GM19438 (cell line): ENCODE data around the gene MAPK8IP1.

Experiments used
- ATAC-seq: cut with Tn5 transposase; IDR thresholded peaks from one replicate; pipeline ENCODE4 v1.9.1; 2021; ENCODE audit warnings: low read depth; ENCODE audit not compliant: unreplicated experiment

Gene MAPK8IP1

DNA sequence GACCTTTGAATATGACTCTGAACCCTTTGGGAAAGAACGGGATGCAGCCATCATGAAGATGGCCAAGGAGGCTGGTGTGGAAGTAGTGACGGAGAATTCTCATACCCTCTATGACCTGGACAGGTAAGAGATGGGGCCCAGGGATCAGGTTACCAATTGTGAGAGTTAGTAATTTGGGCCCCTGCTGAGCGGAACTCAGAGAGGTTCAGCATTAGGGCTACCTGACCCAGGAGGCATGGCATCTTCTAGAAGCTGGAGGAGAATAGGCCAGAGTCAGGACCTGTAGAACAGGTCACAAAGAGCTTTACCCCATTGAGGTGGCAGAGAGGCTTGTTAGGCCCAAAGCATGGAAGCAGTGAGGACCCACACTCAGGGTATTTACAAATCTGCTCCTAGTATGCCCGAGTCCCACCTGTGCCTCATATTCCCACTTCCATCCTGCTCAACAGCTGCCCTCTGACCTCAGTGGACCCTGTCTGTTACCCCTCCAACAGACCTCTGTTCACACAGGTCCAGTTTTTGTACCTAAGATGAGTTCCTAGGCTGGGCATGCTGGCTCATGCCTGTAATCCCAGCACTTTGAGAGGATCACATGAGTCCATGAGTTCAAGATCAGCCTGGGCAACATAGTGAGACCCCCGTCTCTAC, 26.6 kb upstream of the MAPK8IP1 start:
- no peak for ATAC-seq

DNA sequence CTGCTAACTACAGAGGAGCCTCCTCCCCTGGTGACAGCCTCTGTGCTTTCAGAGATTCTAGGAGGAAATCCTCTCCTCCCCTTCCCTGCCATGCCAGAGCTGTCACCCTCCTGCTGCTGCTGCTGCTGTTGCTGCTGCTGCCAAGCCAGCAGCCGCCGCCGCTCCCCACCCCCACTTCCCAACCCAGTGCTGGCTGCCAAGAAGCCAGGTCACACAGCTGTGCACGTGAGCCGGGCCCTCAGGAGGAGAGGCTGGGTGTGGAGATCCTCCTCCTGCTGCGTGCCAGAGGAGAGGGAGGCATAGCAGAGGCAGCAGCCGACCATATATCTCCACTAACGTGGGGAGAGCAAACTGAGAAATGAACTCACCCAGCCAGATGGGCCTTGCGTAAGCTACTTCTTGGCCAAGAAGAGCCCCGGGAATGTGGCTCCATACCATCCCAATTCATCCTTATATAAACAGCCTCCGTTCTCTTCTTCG, 25.8 kb upstream of the MAPK8IP1 start:
- ATAC-seq: no peak

DNA sequence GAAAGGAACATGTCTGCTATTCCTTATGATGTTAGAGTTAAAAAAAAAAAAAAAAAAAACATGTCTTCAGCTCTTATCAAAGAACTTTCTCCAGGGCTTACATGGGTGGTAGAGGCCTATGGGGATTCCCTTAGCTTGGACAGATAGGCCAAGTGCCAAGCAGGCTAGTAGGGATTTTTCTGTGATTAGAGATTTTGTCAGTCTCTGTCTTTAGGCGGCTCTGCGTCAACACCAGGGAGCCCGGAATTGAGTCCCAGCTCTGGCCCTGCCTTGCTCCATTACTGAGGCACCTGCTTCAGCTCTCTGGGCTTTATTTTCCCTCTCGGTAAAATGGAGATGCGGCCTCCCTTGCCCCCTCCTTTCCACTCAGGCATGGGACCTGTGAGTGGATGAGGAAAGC, 25.1 kb upstream of the MAPK8IP1 start:
- no peak for ATAC-seq

DNA sequence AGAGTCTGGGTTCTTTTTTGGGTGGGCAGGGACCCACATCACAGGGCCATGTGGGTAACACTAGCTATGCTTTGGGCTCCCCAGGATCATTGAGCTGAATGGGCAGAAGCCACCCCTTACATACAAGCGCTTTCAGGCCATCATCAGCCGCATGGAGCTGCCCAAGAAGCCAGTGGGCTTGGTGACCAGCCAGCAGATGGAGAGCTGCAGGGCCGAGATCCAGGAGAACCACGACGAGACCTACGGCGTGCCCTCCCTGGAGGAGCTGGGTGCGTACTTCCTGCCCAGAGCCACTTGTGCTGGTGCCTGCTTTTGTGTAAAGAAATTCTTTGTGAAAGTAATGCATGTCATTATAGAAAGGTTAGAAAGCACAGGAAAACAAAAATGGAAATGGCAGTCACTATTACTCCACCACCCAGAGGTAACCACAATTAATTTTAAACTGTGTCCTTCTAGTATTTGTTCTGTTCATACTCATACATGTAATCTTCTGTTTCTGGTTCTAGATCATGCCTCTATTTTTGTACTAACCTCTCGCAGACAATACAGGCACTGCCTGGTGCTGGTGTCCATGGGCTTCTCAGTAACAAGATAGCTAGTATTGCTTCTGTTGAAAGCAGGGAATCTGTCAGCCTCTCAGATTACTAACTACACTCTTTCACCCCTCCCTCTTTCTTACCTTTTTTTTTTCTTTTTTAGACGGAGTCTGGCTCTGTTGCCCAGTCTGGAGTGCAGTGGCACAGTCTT, 24.5 kb upstream of the MAPK8IP1 start:
- ATAC-seq: no peak

DNA sequence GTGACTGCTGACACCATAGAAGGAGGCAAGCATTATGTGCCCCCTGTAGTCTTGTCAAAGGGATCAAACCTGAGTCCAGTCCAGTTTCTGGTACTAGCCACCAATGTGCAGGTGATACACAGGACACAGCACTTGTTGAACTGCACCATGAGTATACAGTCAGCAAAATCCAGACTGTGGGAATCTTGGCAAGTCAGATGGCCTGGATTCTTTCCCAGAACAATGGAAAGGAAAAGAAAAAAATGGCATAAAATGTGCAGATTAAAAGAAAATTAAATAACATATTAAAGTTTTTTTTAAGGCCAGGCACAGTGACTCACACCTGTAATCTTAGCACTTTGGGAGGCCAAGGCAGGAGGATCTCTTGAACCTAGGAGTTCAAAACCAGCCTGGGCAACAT, 21.4 kb upstream of the MAPK8IP1 start:
- no peak for ATAC-seq

DNA sequence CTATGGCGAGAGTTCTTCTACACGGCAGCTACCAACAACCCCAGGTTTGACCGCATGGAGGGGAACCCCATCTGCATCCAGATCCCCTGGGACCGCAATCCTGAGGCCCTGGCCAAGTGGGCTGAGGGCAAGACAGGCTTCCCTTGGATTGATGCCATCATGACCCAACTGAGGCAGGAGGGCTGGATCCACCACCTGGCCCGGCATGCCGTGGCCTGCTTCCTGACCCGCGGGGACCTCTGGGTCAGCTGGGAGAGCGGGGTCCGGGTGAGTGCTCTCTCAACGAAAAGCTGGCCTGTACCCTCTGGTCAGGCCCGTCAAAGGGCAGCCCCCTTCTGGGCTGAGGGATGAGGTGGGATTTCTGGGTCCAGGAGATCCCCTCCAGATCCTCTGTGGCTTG, 15.9 kb upstream of the MAPK8IP1 start:
- no peak for ATAC-seq

DNA sequence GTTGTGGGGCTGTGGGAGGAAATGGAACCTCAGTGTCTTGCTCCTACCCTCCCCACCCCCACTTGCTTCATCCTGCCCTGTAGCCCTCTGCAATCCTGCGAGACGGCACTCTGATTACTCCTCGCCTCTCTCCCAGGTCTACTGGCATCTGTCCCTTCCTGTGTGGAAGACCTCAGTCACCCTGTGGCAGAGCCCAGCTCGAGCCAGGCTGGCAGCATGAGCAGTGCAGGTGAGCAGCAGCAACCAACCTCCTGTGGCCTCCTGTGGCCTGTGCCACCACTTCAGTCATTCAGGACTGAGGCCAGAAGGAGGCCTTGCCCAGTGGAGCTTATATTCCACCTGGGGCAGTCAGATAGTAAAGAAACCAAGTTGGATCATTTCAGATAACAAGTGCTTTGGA, 14.7 kb upstream of the MAPK8IP1 start:
- ATAC-seq: no peak

DNA sequence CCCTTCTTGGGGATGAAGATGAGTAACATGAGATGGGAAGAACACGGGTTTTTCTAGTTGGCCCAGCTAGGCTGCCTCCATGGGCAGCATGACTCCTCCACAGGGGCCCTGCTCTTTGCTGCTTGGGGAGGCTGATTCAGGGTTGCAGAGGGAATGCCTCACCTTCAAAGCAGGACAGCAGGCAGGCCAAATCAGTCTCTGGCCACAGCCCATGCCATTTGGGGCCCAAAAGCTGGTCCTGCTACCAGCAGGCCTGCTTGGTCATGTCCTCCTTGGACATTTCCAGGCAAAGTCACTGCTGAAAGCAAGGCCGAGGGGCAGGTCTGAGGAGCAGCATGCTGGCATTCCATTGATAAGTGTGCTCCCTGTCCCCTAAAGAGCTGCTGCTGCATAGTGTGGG, 13.8 kb upstream of the MAPK8IP1 start:
- no peak for ATAC-seq

DNA sequence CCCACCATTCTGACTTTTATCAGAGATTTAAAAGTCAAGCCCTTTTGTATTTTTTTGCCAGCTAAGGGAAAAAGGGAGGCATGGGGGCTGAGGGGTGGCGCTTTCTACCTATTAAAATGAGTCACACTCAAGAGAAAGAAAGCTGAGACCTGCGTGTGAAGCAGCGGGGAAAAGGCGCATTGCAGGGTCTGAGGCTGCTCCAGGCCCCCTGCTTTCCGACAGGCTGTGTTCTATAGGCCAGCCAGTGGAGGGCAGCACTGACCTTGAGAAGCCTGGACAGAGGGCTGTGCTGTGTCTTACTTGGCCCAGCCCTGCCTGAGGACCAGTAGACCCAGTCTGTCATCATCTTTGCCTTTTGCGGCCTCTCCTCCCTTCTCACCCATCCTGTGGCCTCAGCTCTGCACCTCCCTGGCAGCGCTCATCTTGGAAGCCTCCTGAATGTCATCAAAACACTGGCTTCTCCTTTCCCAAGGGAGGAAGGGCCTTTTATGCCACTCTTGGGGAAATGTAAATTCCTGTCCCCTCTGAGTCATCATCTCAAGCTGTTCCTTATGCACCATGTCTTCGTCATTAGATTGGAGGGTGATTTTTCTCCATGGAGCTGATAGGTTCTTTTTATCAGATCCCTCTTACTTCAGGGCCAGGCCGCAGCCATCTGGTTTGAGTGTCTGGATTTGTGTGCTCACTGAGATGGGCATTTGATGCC, 12.6 kb upstream of the MAPK8IP1 start:
- no peak for ATAC-seq

DNA sequence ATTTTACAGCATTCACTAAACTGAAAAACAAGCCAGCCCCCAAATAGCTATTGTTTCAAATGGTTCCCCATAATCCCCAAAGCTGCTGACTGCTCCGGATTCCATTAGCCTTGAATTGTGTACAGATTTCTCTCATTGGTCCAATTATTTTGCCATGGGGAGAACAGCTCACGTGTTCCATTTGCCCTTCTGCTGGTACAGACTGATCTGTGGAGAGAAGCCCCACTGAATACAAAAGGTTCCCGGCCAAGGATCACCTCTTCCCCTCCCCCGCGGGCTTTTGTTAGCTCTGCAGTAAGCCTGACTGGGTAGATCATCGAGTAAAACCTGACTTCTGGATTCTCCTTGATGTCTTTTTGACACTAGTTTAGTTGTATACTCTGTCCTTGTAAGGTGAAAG, 9.1 kb upstream of the MAPK8IP1 start:
- ATAC-seq: no peak

DNA sequence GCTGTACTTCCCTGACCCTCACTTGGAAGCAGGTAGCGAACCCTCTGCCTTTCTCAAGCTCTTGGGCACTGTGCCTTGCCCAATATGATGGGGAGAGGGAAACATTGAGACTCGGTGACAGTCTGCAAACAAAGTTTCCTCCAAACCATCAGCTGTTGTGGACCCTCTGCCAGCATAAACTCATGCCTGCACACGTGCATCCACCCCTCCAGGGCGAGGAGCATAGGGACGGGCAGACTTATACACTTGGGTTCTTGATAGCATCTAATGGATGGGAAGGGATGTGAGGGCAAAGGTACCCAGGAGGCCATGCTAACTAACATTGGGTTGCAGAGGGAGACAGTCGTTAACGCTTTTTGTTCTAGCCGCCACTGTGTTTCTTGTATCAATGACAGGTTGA, 8.2 kb upstream of the MAPK8IP1 start:
- ATAC-seq: no peak

DNA sequence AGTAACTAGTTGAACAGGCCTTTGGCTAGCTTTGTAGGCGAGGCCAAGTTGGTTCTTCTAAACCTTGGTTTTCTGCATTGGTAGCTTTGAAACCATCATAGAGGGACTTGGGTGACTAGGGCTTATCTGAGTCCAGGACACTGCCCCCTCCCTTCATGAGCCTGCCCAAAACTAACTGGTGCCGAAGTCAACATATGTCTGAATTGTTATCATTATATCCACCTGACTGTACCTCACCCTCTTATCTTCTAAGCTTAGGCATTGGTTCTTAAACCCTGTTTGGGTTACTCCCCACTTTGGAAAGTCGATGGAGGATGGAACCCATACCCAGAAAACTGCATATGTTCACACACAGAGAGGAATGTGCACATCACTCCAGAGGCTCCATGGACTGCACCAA, 7.6 kb upstream of the MAPK8IP1 start:
- no peak for ATAC-seq

DNA sequence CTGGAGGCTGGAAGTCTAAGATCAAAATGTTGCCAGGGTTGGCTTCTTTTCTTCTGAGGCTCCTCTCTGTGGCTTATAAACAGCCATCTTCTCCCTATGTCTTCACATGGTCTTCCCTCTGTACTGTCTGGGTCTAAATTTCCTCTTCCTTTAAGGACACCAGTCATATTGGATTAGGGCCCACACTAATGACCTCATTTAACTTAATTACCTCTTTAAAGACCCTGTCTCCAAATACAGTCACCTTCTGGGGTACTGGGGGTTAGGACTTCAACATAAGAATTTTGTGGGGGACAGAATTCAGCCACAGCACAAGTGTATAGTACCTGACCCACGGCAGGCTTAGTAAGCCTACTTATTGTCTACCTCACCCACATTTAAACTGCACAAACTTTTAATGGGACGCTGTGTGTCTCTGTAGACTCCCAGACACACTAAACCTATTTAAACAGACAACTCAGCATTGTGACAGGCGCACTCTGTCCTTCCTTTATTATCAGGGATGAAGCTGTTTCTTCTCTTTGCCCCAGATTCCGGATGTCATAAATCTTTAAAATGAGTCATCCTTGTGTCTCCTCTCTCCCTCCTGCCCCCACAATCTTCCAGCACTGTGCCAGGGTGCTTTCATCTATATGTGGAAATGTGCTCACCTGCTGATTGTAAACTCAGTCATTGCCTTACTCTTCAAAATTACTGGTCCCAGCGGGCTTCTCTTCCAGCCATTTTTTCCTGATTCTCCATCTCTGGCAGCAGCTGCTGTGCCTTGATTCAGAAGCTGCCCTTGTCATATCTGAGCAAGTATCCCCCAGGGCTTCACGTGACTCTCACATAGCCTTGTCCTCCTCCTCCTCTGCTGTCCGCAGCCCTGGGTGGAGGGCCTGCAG, 5.4 kb upstream of the MAPK8IP1 start:
- no peak for ATAC-seq

DNA sequence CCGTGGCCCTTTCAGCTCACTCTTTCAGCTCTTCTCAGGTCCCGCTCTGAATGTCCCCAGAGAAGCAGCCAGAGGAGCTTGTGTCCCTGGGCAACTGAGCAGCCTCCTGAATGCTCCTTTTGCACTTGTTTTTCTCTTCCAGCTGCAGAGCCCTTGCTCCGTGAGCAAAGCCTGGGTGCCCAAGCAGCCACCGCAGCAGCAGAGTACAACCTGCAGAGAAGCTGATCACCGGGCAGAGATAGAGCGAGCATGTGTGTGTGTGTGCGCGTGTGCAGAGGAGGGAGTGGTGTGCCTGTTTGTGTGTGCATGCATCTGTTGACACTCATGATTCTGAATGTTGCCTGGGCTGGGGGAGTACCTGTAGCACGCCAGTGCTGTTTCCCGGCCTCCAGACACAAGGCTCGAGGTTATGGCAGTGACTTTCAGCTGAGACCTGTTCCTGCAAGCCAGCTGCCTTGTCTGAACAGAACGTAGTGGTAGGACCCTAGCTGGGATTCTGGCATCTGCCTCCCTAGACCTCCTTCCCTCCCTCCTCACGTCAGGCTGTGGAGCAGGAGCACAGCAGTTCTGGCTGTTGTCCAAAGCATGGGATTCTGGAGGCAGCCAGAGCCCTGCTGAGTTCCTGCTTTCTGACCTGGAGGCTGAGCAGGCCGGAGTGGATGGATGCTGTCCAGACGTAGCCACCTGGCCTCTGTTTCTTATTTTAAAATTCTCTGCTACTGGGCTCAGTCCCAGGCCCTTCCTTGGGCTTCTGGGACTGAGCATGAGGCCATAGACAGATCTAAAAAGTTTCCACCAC, 4.5 kb upstream of the MAPK8IP1 start:
- no peak for ATAC-seq

DNA sequence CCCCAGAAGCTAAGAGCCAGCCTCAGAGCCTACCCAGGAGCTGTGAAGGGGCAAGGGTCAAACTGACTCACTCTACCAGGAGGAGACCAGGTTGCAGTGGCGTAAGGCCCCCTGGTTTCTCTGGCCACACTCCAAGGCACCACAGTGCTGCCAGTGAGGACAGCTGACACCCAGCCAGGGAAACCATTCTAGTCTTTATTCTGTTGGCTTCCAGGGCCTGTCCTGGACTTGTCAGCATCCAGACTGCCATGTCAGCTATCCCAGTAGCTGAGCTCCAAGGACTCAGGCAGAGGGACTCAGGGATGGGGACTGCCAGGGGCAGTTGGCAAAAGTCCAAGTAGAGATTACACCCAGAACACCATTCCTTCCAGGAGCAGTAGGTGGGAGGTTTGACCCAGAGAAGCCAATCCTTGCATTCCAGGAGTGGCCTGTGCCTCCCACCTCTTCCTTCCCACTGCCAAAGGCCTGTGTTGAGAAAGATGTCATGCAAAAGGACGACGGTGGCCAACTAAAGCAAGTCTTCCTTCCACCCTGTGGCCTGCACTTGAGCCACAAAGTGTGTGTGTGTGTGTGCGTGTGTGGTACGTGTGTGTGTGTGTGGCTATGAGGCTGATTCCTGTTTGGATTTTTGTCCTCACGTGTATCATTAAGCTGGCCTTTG, 3.6 kb upstream of the MAPK8IP1 start:
- no peak for ATAC-seq

DNA sequence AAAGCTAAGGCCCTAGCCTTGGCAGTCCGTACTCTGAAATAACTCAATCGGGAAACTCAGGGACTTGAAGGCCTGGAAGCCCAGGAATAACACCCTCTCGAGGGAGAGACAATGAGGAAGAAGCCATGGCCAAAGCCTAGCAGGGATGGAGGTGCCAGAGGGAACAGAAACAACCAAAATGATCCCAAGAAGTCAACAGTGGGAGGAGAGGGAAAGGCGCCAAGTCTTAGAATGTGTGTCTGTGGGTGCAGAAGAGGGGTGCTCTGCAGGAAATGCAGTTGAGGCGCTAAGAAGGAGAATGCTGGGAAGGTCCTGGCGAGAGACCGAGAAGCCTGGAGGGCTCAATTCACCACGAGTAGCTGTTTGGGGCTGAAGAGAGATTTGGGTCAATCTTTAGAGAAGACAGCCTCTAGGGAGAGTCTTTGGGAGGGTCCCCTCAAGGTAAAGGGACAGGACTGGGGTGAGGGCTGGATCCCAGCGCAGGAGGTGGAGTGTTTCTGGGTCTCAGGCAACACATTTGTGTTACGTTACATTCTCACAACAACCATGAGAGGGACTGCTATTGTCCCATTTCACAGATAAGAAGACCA, 760 bp upstream of the MAPK8IP1 start:
- no peak for ATAC-seq

DNA sequence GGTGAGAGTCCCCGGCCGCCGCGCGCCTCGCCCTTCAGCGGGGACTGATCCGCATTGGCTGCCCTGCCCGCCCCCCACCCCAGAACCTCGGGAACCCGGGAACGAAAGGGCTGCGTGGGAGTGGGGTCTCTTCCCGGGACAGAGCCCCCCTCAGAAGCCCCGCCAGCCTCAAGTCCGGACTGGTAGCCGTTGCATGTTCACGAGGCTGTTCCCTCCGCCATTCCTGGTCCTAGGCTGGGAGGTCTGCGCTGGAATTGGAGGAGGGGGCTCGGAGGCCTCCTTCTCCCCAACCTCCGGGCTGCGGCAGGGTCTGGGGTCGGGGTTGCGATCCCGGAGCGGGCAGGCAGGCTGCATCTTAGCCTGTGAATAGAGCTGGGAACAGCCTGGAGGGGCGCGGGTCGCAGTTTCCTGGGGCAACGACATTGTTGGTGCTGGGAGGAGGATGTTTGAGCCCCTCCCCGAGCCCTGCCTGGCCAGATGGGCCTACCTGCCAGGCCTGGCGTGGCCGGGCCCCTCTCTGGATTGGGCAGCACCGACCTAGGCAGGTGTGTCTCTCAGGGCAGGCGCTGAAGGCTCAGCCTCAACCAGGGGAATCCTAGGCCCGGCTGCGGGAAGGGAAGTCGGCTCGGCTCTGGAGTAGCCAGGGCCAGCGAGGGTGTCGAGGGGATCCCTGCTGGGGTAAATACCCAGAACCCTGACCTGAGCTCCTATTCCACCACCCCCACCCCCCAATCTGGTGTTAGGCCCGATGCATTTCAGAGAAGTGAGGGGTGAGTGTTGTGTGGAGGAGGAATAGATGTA, 670 bp downstream of the MAPK8IP1 start:
- ATAC-seq: no peak

DNA sequence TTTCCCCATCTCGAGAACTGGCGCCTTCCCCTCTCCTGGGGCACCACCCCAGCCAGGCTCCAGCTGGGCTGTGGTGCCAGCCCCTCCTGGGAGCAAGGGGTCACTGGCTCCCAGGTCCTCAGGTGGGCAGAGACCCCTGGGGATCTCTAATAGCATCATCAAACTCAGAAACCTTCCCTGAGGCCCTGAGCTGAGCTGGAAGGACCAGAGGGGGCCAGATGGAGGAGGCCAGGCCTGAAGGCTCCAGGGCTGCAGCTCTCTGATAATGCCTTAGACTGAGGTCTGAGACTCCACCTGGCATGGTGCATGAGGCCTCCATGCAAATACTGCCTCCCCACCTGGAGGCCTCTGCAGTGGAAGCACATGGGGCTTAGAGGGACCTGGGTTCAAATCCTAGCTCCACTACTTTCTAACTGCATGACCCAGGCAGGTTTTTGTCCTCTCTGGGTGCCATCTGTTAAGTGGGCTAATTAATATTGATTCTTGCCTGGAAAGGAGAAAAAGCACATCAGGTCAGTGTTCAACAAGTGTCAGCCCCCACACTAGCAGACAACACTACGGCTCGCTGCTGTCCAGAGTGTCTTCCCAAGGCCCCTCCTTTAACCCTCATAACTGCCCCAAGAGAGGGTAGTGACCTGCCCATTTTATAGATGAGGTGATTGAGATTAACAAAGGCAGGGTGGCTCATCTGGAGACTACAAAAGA, 1.5 kb downstream of the MAPK8IP1 start:
- no peak for ATAC-seq
